Measurements from ENCODE around the gene MARS1.

MARS1 gene

GRCh38 chr12:57465747-57466505 lies 21.9 kb upstream of the MARS1 start:
- TF ChIP-seq CTCF (IDR thresholded peaks at IDR 0.05; ENCODE audit: borderline replicate concordance, control extremely low read depth, extremely low read depth, insufficient read depth, missing control alignments) = no peak
- in situ Hi-C loops (cut with MboI; ENCODE audit: low sequenced_read_pairs, unreplicated experiment) = no loop called here

GRCh38 chr12:57467212-57467874 lies 20.5 kb upstream of the MARS1 start:
- TF ChIP-seq CTCF (IDR thresholded peaks at IDR 0.05; ENCODE audit: borderline replicate concordance, control extremely low read depth, extremely low read depth, insufficient read depth, missing control alignments) = no peak
- no peak for DNase-seq (ENCODE audit: low spot score)
- in situ Hi-C loops (cut with MboI; ENCODE audit: low sequenced_read_pairs, unreplicated experiment) = no loop called here

More at GRCh38 chr12:57465747-57466505, 21.9 kb upstream of the MARS1 start:
- no peak for DNase-seq (ENCODE audit: low spot score)

GRCh38 chr12:57467915-57468314 lies 20.0 kb upstream of the MARS1 start:
- in situ Hi-C loops (cut with MboI; ENCODE audit: low sequenced_read_pairs, unreplicated experiment) = no loop called here
- TF ChIP-seq CTCF (IDR thresholded peaks at IDR 0.05; ENCODE audit: borderline replicate concordance, control extremely low read depth, extremely low read depth, insufficient read depth, missing control alignments) = no peak
- DNase-seq (ENCODE audit: low spot score) = no peak

GRCh38 chr12:57469296-57470164 lies 18.3 kb upstream of the MARS1 start:
- TF ChIP-seq CTCF (IDR thresholded peaks at IDR 0.05; ENCODE audit: borderline replicate concordance, control extremely low read depth, extremely low read depth, insufficient read depth, missing control alignments) = no peak
- no peak for DNase-seq (ENCODE audit: low spot score)
- in situ Hi-C loops (cut with MboI; ENCODE audit: low sequenced_read_pairs, unreplicated experiment) = no loop called here

- TF ChIP-seq CTCF (IDR thresholded peaks at IDR 0.05; ENCODE audit: borderline replicate concordance, control extremely low read depth, extremely low read depth, insufficient read depth, missing control alignments) = no peak
- in situ Hi-C loops (cut with MboI; ENCODE audit: low sequenced_read_pairs, unreplicated experiment) = no loop called here
- DNase-seq (ENCODE audit: low spot score) = no peak
These were observed 17.4 kb upstream of the MARS1 start for GRCh38 chr12:57470286-57470969.

Measured in GM13976 (cell line).